Putamen (tissue), 1 donor: Measurements from ENCODE around the gene GRM7.
"Not testable (repeated sequence)": the region's sequence is repeated elsewhere in the genome, so short reads cannot be mapped to it uniquely, and the experiment has no call there.

Experiments
- DNase-seq: peaks from one replicate; pipeline ENCODE4 v3.0.0-alpha.2; 2016; ENCODE audit warnings: low spot score

The GRM7 gene

DNA sequence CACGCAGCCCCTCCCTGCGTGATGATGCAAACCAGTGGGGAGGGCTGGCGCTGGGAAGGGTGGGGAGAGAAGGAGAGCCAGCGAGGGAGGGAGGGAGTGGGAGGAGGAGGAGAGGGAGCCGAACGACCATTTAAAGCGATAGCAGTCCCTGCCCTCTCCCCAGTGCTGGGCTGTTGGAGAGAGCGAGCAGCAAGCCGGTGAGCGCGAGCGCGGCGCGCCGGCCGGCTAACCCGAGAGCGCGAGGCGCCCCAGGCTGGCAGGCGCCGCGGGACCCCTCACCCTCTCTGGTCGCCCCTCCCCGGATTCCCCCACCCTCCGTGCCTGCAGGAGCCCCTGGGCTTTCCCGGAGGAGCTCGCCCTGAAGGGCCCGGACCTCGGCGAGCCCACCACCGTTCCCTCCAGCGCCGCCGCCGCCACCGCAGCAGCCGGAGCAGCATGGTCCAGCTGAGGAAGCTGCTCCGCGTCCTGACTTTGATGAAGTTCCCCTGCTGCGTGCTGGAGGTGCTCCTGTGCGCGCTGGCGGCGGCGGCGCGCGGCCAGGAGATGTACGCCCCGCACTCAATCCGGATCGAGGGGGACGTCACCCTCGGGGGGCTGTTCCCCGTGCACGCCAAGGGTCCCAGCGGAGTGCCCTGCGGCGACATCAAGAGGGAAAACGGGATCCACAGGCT lies at the start of gene GRM7:
GRM7 (plus strand) TSS at position 162 of the 671 bp plus-strand sequence.
- peak; percentile 86 for DNase-seq

DNA sequence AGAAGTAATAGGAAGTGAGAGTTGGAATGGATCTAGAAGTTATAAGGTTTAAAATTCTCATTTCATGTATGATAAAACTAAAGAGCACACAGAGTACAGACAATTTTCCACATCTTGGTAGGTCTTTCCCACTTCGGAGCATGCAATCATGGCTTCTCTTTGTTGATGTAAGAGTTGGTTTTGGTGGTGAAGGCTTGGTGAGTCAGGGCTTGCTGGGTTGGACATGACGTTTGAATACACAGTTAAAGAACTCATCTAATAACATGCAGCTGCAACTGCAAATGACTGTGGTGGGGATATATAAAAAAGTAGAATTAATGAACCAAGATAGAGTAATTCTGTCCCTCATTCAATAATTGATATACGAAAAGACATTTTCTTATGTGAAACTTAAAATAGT lies 39.5 kb upstream of the GRM7 start:
- DNase-seq = no peak

- DNase-seq = no peak
Measured at GRCh38 chr3:6825524-6825923, 35.4 kb upstream of the GRM7 start.

GRCh38 chr3:6827453-6827852 lies 33.5 kb upstream of the GRM7 start:
- no peak for DNase-seq

DNA sequence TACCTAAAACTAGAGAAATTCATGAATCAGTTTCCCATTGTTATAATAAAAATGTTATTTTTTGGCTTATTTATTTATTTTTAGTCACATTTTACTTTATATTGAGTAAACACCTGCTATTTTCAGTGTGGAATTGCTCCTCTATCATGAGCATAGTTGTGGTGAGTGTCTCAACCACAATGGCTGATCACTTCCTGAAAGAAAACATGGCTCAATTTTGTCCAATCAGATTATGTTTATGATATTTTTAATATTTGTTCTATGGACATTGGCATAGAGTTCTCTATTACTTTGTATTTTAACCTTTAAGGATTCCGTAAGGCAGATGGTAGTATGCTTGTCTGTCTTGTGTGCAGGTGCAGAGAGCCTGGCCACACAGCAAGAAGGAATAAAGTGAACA lies 16.2 kb upstream of the GRM7 start:
- DNase-seq = no peak

- DNase-seq = no peak
Measured at GRCh38 chr3:6854184-6854583, 6.7 kb upstream of the GRM7 start.

- no peak for DNase-seq
Measured at GRCh38 chr3:6857510-6857909, 3.4 kb upstream of the GRM7 start.

GRCh38 chr3:6860149-6860953 lies 564 bp upstream of the GRM7 start:
- DNase-seq = no peak

GRCh38 chr3:6861625-6862000 lies 698 bp downstream of the GRM7 start:
- DNase-seq = no peak

- DNase-seq = no peak
Measured at GRCh38 chr3:6862041-6862879, 1.3 kb downstream of the GRM7 start.

GRCh38 chr3:6862880-6863195 lies 1.9 kb downstream of the GRM7 start:
- no peak for DNase-seq

- DNase-seq = no peak
Measured at GRCh38 chr3:6867269-6867668, 6.4 kb downstream of the GRM7 start.

GRCh38 chr3:6878731-6879130 lies 17.8 kb downstream of the GRM7 start:
- DNase-seq = no peak

GRCh38 chr3:6912240-6912639 lies 51.3 kb downstream of the GRM7 start:
- no peak for DNase-seq

- no peak for DNase-seq
Measured at GRCh38 chr3:6915898-6916297, 55.0 kb downstream of the GRM7 start.

DNA sequence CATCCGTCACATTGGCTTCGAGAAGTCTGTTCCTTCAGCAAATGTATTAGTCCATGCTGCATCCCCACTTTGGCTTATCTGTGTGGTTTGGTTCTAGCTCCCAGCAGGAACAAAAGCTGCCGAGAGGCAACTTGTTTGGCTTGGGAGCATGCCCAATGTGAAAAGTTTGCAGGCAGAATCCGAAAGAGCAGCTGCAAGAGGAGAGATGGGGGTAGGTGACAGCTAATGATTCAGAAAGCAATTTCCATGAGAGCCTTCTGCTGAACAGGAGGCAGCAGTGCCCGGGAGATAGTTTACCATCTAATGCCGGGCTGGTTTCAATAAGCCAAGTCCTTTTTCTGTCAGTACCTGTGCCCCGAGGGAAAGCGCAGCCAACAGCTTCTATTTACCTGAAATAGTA lies 60.2 kb downstream of the GRM7 start:
- DNase-seq = no peak

GRCh38 chr3:6921876-6922275 lies 61.0 kb downstream of the GRM7 start:
- DNase-seq = no peak

DNA sequence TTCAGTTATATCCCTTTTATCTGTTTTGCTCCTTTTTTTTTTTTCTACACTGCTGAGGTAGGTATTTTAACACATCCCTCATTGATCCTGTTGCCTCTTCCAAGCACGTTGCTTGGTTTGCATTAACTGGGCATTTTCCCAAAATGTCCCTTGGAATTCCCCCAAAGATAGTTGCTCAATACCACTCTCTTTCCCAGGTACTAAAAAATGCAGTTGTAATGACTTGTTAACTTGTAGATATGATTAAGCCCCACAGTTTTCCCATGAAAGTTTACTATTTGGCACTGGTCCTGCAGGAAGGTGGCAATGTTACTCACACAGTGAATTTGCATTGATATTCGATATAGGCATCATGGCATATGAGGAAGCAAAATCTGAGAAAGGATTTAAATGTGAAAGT lies 67.1 kb downstream of the GRM7 start:
- no peak for DNase-seq

DNA sequence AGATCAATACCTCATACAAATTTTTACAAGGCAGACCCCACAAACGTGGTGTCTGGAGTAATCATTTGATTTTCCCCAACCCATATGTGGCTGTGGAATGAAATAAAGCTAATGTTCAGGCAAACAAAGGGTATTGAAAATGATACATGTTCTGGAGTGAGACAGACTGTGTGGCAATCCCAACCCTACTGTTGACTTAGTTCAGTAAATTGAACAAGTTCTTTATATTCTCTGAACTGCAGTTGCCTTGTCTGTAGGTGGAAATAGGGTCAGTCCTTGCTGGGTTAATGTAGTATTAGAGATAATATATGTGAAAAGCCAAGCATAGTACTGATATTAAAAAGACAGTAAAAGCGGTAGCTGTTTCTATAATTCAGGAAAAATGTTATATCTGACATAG lies 69.0 kb downstream of the GRM7 start:
- no peak for DNase-seq

DNA sequence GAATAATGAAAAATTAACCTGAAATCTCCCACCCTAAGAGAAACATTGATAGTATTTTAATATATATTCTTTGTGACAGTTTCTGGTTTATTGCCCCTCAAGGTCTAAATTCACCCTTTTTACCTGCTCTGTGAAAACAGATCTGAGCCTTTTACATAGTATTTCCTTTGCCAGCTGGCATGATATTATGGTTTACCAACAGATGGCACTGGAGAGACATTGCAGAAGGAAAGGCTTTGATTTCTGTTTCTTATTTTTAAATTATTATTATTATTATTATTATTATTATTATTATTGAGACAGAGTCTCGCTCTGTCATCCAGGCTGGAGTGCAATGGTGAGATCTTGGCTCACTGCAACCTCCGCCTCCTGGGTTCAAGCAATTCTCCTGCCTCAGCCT lies 74.5 kb downstream of the GRM7 start:
- DNase-seq = not testable (repeated sequence)

GRCh38 chr3:6935970-6936369 lies 75.1 kb downstream of the GRM7 start:
- DNase-seq = no peak

DNA sequence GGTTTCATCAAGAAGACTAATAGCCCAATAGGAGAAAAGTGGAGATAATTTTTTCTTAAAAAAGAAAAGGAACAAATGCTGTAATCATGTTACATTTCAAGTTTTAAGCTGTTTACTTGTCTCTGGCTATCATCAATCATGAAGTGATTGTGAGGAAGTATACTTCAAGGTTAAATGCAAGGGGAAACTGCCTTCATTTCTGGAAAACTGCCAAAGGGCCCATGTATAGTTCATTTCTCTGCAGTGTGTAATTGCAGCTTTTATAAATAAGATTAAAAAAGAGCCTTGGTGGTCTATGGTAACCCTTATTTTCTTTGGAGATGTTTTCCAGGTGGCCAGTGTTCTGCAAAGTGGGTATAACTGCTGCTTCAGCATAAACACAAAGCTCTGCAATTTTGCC lies 101.9 kb downstream of the GRM7 start:
- no peak for DNase-seq

- DNase-seq = no peak
Measured at GRCh38 chr3:6965881-6966280, 105.0 kb downstream of the GRM7 start.
